ENCODE results near the gene MORN5.

DNA sequence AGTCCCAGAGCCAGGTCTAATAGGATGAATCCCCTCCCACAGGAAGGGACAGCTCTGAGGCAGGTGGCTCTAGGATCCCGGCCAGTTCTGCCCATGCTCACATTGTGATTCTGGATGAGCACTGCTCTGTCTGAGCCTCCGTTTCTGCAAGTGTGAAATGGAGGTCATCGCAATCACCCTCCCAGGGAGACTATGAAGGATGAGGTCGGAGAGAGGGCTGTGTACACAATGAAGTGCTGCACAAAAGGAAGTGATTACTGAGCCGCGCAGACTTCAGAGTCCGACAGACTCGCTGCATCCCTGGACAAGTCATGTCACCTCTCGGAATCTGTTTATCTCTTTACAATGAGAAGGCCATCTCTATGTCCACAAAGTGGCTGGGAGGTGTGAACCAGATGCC, 47.4 kb downstream of the MORN5 start:
- TF ChIP-seq, protein P1, sequence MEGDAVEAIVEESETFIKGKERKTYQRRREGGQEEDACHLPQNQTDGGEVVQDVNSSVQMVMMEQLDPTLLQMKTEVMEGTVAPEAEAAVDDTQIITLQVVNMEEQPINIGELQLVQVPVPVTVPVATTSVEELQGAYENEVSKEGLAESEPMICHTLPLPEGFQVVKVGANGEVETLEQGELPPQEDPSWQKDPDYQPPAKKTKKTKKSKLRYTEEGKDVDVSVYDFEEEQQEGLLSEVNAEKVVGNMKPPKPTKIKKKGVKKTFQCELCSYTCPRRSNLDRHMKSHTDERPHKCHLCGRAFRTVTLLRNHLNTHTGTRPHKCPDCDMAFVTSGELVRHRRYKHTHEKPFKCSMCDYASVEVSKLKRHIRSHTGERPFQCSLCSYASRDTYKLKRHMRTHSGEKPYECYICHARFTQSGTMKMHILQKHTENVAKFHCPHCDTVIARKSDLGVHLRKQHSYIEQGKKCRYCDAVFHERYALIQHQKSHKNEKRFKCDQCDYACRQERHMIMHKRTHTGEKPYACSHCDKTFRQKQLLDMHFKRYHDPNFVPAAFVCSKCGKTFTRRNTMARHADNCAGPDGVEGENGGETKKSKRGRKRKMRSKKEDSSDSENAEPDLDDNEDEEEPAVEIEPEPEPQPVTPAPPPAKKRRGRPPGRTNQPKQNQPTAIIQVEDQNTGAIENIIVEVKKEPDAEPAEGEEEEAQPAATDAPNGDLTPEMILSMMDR (conservative IDR thresholded peaks at IDR 0.05; ENCODE audit: low read length), result no peak
- TF ChIP-seq EZH2phosphoT487 (IDR thresholded peaks at IDR 0.05; ENCODE audit: borderline replicate concordance), result no peak

All from Loucy (cell line).